Sigmoid colon (tissue), 7 donors: ENCODE measurements around the gene DKK1. TPM values are rescaled to one million over a fixed set of nuclear protein-coding genes. Genes with fewer than 3 reads are reported as not detected.

ENCODE experiments used
- DNase-seq: peaks from one replicate; pipeline ENCODE4 v3.0.0-alpha.2; 2019
- H3K27ac ChIP-seq, 4 donors: fragments of 200-600 bp; sonication (generic); one replicate each; pipeline ENCODE4 v1.5.1; 2016 to 2019; ENCODE audit warnings: mild to moderate bottlenecking in 1 of 4
- H3K27me3 ChIP-seq, 3 donors: fragments of 200-600 bp; sonication (generic); one replicate each; pipeline ENCODE4 v1.5.1; 2019; ENCODE audit warnings: mild to moderate bottlenecking in 1 of 3
- H3K36me3 ChIP-seq, 4 donors: fragments of 200-600 bp; sonication (generic); one replicate each; pipeline ENCODE4 v1.5.1; 2016 to 2019
- H3K4me1 ChIP-seq, 4 donors: fragments of 200-600 bp; sonication (generic); one replicate each; pipeline ENCODE4 v1.5.1; 2017 to 2019
- H3K4me3 ChIP-seq, 4 donors: fragments of 200-600 bp; sonication (generic); one replicate each; pipeline ENCODE4 v1.5.1; 2017 to 2019; ENCODE audit warnings: mild to moderate bottlenecking in 2 of 4, moderate library complexity in 1 of 4
- H3K9me3 ChIP-seq, 4 donors: fragments of 200-600 bp in 3 of 4; sonication (generic) in 3 of 4; one replicate each; pipeline versions ENCODE4 v1.5.1 to v1.6.1; 2013 to 2019
- EP300 ChIP-seq, 4 donors: sonication (generic); formaldehyde crosslinking; IDR thresholded peaks; one replicate each; pipeline ENCODE4 v1.6.1; 2017; ENCODE audit warnings: antibody characterized with exemption in 4 of 4
- POLR2A ChIP-seq, 2 donors: fragments of 450-650 bp; IDR thresholded peaks; one replicate each; pipeline ENCODE4 v1.6.1; 2016; ENCODE audit warnings: antibody characterized with exemption in 2 of 2, mild to moderate bottlenecking in 2 of 2, moderate library complexity in 2 of 2
- POLR2AphosphoS5 ChIP-seq, 4 donors: sonication (generic); formaldehyde crosslinking; IDR thresholded peaks; one replicate each; pipeline ENCODE4 v1.6.1; 2017; ENCODE audit warnings: antibody characterized with exemption in 4 of 4
- WGBS, 2 donors: extraction: QIAGEN DNeasy Blood & Tissue Kit; methylation state at CpG; one replicate each; pipeline ENCODE4 v1.1.7; 2013; 5-methylcytosine and 5-hydroxymethylcytosine counted together
- intact Hi-C: fragments of 100-400 bp; cut with DNase I; formaldehyde crosslinking; loops from one replicate; pipeline ENCODE4 v1.15.1; 2023
- polyA plus RNA-seq, 3 donors: library from polyadenylated mRNA; stranded (reverse); fragments of 200-250 nt; gene quantifications; one replicate each; pipeline ENCODE4 v1.2.3, GENCODE V29; 2013
- total RNA-seq, 4 donors: library from RNA; depleted of rRNA; stranded (reverse); fragments of >200 nt; gene quantifications; one replicate each; pipeline ENCODE4 v1.1.0, GENCODE V29; 2016
- TF ChIP-seq, protein P1 (sequence below), 4 experiments: fragments of 450-650 bp in 3 of 4; fragments of 200-600 bp in 1 of 4; IDR thresholded peaks; one replicate each; pipeline ENCODE4 v1.5.1; 2016 to 2019; ENCODE audit warnings: antibody characterized with exemption in 4 of 4, mild to moderate bottlenecking in 3 of 4, moderate library complexity in 2 of 4
- donor health status: healthy with polysubstance abuse.
- donor health status: Bipolar disorder and iron deficiency.
- donor health status: healthy.

Gene DKK1
- total and polyA plus RNA-seq, 7 donors = 0.66 to 2.8 (median 2.0) TPM; not detected in 2

DNA sequence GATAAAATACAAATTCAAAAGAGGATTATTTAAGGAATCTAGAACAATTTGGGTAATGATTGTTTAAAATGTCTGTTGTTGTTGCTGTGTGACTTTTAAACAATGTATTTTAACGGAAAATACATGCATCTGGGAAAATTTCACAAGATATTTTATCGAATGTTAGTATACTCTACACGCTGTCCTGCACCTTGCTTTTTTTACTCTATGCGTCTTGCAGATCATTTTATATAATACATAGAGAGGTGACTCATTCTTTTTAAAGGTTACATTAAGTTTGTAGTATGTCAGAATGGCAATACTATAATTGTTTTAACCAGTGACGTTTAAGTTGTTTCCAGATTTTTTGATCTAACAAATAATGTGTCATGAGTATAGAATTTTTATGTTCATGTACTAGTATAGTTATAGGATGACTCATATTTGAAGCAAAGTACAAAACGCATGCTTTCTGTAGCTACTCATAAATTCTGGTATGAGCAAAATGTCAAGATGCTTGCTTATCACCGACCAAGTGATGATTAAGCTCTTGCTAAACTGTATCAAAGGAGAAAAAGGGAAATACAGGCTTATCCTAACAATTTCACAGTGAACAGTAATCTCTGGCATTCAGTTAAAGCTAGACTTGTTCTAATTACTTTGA lies 4.9 kb downstream of the DKK1 start:
- intact Hi-C loops = no loop called here

DNA sequence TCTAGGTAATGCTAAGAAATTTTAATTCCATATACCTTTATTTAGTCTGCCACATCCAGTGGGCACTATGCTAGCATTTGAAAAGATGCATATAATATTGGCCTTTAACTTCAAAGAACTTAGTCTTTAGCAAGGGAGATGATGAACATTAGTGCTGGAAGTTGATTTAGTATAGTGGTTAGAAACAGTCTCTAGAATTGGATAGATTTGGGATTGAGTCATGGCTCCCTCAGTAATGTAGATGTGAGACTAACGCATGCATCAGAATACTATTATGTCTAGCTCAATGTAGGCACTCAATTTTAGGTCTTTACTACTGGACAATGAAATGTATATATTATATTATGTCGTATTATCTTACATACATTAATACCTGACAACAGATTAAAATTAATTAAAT lies 5.8 kb downstream of the DKK1 start:
- Histone ChIP-seq H3K4me3 (no peak overlapping the region), H3K4me1 (peaks cover 0 to 3% (median 1%) of the 10 kb centered on the region in 4 donors), H3K27ac (no peak overlapping the region), H3K27me3 (peaks cover 0 to 3% (median 0%) of the 10 kb centered on the region in 3 donors), H3K9me3 (no peaks in the 10 kb centered on the region), H3K36me3 (no peaks in the 10 kb centered on the region)
- intact Hi-C loops = no loop called here
- TF ChIP-seq, protein P1, sequence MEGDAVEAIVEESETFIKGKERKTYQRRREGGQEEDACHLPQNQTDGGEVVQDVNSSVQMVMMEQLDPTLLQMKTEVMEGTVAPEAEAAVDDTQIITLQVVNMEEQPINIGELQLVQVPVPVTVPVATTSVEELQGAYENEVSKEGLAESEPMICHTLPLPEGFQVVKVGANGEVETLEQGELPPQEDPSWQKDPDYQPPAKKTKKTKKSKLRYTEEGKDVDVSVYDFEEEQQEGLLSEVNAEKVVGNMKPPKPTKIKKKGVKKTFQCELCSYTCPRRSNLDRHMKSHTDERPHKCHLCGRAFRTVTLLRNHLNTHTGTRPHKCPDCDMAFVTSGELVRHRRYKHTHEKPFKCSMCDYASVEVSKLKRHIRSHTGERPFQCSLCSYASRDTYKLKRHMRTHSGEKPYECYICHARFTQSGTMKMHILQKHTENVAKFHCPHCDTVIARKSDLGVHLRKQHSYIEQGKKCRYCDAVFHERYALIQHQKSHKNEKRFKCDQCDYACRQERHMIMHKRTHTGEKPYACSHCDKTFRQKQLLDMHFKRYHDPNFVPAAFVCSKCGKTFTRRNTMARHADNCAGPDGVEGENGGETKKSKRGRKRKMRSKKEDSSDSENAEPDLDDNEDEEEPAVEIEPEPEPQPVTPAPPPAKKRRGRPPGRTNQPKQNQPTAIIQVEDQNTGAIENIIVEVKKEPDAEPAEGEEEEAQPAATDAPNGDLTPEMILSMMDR (IDR thresholded peaks at IDR 0.05) = no peak
- TF ChIP-seq POLR2AphosphoS5 (IDR thresholded peaks at IDR 0.05) (no peak), POLR2A (IDR thresholded peaks at IDR 0.05) (no peak), EP300 (IDR thresholded peaks at IDR 0.05) (no peak)
- 90 to 95% methylated on average over 2 of the region's 2 CpGs for WGBS, 2 donors
- no peak for DNase-seq

More for the DNA sequence above, 4.9 kb downstream of the DKK1 start:
- Histone ChIP-seq H3K4me3 (no peak overlapping the region), H3K27me3 (peaks cover 5 to 13% (median 9%) of the 10 kb centered on the region in 3 donors), H3K36me3 (no peaks in the 10 kb centered on the region), H3K9me3 (no peaks in the 10 kb centered on the region), H3K27ac (no peak overlapping the region), H3K4me1 (peaks cover 0 to 12% (median 11%) of the 10 kb centered on the region in 4 donors)
- 50 to 73% methylated on average over 7 of the region's 7 CpGs for WGBS, 2 donors
- DNase-seq = no peak
- TF ChIP-seq EP300 (IDR thresholded peaks at IDR 0.05) = no peak
- no peak for TF ChIP-seq POLR2A (IDR thresholded peaks at IDR 0.05)
- TF ChIP-seq POLR2AphosphoS5 (IDR thresholded peaks at IDR 0.05) = no peak
- TF ChIP-seq, protein P1 (IDR thresholded peaks at IDR 0.05) = no peak

DNA sequence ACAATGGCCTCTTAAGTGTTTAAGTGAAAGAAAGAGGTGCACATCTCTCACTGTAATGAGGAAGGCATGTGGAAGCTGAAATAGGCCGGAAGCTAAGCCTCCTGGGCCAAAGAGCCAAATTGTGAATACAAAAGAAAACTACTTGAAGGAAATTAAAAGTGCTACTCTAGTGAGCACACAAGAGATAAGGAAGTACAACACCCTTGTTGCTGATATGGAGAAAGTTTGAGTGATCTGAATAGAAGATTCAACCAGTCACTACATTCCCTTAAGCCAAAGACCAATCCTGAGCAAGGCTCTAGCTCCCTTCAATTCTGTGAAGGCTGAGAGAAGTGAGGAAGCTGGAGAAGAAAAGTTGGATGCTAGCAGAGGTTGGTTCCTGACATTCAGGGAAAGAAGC lies 8.2 kb downstream of the DKK1 start:
- Histone ChIP-seq H3K4me1 (no peaks in the 10 kb centered on the region), H3K9me3 (no peaks in the 10 kb centered on the region), H3K27me3 (no peaks in the 10 kb centered on the region), H3K36me3 (no peaks in the 10 kb centered on the region), H3K4me3 (no peak overlapping the region), H3K27ac (no peak overlapping the region)
- WGBS, 2 donors = 87 to 93% methylated on average over 1 of the region's 1 CpG
- intact Hi-C loops = no loop called here
- no peak for DNase-seq
- no peak for TF ChIP-seq POLR2A (IDR thresholded peaks at IDR 0.05)
- no peak for TF ChIP-seq POLR2AphosphoS5 (IDR thresholded peaks at IDR 0.05)
- TF ChIP-seq, protein P1 (IDR thresholded peaks at IDR 0.05) = no peak
- no peak for TF ChIP-seq EP300 (IDR thresholded peaks at IDR 0.05)

DNA sequence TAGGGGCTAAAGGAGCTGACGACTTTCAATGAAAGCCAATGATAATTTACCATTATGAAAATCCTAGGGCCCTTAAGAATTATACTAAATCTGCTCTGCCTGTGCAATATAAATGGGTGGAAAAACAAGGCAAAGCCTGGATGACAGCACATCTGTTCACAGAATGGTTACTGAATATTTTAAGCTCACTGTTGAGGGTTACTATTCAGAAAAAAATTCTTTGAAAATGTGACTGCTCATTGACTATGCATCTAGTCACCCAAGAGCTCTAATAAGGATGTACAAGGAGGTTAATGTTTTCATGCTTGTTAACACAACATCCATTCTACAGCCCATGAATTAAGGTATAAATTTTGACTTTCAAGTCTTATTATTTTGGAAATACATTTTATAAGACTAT lies 8.9 kb downstream of the DKK1 start:
- intact Hi-C loops = no loop called here
- Histone ChIP-seq H3K9me3 (no peaks in the 10 kb centered on the region), H3K27ac (no peak overlapping the region), H3K27me3 (no peaks in the 10 kb centered on the region), H3K36me3 (no peaks in the 10 kb centered on the region), H3K4me3 (no peak overlapping the region), H3K4me1 (no peaks in the 10 kb centered on the region)
- TF ChIP-seq POLR2AphosphoS5 (IDR thresholded peaks at IDR 0.05) (no peak), EP300 (IDR thresholded peaks at IDR 0.05) (no peak), POLR2A (IDR thresholded peaks at IDR 0.05) (no peak)
- TF ChIP-seq, protein P1 (IDR thresholded peaks at IDR 0.05) = no peak
- whole genome bisulfite sequencing, 2 donors = 88 to 91% methylated on average over 1 of the region's 1 CpG
- DNase-seq = no peak

DNA sequence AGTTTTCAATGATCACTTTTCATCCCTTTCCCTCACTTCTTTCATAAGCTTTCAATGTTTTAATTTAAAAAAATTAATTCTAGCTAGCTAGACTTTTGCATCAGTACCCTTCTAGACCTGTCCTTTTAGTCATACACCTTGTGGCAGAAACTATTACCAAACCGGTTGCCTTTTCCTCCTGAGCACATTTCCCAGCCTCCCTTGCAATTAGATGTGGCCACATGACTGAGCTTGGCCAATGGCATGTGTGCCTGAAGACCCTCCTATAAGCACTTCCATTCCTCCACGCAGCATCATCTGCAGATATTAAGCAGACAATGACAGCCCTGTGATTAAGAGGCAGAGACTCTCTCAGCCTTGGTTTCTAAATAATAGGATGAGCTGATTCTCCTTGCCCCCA lies 12.3 kb downstream of the DKK1 start:
- H3K9me3 ChIP-seq = no peaks in the 10 kb centered on the region
- no peaks in the 10 kb centered on the region for H3K27me3 ChIP-seq
- no peak overlapping the region for H3K27ac ChIP-seq
- TF ChIP-seq POLR2A (IDR thresholded peaks at IDR 0.05) (no peak), POLR2AphosphoS5 (IDR thresholded peaks at IDR 0.05) (no peak), EP300 (IDR thresholded peaks at IDR 0.05) (no peak)
- TF ChIP-seq, protein P1 (IDR thresholded peaks at IDR 0.05) = no peak
- no peak overlapping the region for H3K4me3 ChIP-seq
- intact Hi-C loops = no loop called here
- H3K36me3 ChIP-seq = no peaks in the 10 kb centered on the region
- no peak for DNase-seq
- no peaks in the 10 kb centered on the region for H3K4me1 ChIP-seq
- 63 to 83% methylated on average over 2 of the region's 2 CpGs for WGBS, 2 donors
